Islet precursor cell (in vitro differentiated cells): ENCODE data around the gene NDUFS5.
"Not testable (repeated sequence)": the region's sequence is repeated elsewhere in the genome, so short reads cannot be mapped to it uniquely, and the experiment has no call there.

Experiments
- DNase-seq: peaks from one replicate; pipeline ENCODE4 v3.0.0-alpha.2; 2018

NDUFS5 gene

DNA sequence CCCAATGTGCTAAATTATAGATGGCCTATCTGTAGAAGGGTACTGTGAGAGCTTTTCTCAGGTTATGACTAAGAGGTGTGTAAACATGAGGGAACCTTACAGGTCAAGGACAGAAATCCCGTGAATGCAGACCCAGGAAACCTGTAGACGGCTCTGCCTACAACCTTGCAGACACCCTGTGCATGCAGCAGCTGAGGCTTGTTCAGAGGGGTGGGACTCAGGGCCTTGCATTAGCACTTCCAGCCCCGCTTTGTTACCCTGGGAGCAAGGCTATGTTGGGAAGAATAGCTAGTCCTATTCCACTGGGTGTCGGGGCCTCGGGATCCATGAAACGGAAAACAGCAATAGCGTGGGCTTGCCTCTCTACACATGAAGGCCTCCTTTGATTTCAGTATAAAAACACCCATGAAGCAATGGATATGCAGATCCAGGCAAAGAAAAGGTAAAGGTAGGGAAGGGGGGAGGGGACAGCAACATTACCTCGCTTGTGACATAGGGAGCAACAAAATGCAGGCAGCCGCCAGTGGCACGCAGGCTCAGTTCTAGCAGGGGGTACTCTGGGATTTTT, 9.5 kb upstream of the NDUFS5 start:
- peak; percentile 55 for DNase-seq

DNA sequence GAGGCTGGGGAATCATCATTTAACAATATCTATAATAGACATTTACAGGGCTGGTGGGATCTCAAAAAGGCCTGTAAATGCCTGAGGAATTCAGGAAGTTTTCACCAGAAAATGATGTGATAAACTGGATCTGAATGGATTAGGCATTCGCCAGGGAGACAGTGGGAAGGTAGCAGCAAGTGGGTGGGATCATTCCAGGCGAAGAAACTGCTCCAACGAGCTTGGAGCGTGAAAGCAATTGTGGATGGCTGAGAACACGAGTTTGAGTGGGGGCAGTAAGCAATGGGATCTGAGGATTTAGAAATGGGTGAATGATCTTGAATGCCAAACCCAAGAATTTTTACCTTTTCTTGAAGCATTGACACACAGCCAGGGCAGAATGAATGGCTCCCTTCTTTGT, 8.9 kb upstream of the NDUFS5 start:
- DNase-seq: no peak

DNA sequence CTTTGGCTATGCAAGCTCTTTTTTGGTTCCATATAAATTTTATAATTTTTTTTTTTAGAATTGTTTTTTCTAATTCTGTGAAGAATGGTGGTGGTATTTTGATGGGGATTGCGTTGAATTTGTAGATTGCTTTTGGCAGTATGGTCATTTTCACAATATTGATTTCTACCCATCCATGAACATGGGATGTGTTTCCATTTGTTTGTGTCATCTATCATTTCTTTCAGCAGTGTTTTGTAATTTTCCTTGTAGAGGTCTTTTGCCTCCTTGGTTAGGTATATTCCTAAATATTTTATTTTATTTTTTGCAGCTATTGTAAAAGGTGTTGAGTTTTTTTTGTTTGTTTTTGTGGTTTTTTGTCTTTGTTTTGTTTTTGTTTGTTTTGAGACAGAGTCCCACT, 5.7 kb upstream of the NDUFS5 start:
- DNase-seq: not testable (repeated sequence)

DNA sequence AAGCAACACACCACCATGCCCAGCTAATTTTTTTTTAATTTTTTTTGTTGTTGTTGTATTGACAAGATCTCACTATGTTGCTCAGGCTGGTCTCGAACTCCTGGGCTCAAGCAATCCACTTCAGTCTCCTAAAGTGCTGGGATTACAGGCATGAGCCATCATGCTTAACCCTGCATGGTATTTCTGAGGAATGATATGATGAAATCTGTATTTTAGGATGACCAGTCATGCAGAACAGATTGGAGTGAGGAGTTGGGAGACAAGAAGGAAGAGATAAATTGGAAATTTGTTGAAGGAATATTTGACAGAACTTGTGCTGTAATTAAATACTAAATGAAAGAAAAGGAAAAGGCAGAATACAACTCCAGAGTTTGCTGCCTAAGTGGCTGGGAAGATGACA, 4.7 kb upstream of the NDUFS5 start:
- no peak for DNase-seq

DNA sequence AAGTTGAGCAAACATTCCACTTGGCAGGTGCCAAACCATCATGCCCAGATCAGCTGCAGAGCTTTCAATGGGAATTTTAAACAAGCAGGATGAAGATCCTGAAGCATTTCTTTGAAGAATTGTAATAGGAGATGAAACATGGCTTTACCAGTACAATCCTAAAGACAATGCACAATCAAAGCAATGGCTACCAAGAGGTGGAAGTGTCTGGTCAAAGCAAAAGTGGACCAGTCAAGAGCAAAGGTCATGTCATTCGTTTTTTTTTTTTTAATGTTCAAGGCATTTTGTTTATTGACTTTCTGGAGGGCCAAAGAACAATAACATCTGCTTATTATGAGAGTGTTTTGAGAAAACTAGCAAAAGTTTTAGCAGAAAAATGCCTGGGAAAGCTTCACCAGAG, 3.0 kb upstream of the NDUFS5 start:
- no peak for DNase-seq

DNA sequence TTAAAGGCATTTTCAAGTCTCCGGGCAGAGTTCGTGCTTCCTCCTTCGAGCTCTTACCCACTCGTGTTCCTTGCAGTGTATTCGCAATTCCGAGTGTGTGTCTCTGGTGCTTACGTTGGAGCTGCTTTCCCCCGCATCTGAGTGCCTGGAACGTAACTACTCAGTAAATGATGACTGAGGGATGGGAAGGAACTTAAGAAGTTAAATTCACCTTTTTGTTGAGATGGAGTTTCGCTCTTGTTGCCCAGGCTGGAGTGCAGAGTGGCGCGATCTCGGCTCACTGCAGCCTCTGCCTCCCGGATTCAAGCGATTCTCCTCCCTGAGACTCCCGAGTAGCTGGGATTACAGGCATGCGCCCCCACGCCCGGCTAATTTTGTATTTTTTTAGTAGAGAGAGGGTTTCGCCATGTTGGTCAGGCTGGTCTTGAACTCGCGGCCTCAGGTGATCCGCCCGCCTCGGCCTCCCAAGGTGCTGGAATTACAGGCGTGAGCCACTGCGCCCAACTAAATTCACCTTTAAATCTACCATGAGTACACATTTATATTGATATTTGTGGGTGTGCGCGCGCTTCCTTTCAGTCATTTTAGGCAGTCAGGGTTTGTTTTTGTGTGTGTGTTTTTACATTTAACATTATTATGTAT, 837 bp downstream of the NDUFS5 start:
- no peak for DNase-seq

DNA sequence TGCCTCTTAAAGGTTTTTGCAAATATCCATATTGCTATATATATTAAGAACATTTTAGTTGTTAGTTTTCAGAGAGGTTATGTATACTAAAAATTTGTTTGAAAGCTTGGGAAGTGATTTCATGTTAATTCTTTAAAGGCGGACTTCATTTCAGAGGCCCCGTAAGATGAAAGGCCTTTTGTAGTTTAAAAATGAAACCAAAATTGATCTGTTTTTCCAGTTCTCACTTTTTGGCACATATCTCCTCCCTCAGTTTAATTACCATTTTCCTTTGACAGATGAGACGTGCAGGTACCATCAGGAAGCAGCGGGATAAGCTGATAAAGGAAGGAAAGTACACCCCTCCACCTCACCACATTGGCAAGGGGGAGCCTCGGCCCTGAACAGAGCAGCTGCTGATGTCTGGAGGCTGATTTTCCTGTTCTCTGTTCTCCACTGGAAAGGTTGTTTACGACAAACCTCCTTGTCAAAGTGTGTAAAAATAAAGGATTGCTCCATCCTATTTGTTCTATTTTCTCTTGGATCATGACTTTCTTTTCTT, 8.0 kb downstream of the NDUFS5 start:
- no peak for DNase-seq

DNA sequence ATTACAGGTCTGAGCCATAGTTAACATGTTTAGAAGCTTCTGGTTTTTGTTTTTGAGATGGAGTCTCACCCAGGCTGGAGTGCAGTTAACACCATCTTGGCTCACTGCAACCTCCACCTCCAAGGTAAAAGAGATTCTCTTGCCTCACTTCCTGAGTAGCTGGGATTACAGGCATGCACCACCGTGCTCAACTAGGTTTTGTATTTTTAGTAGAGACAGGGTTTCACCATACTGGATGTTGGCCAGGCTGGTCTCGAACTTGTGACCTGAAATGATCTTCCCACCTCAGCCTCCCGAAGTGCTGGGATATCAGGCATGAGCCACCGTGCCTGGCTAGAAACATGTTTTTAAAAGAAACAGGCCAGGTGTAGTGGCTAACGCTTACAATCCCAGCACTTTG, 10.5 kb downstream of the NDUFS5 start:
- no peak for DNase-seq

DNA sequence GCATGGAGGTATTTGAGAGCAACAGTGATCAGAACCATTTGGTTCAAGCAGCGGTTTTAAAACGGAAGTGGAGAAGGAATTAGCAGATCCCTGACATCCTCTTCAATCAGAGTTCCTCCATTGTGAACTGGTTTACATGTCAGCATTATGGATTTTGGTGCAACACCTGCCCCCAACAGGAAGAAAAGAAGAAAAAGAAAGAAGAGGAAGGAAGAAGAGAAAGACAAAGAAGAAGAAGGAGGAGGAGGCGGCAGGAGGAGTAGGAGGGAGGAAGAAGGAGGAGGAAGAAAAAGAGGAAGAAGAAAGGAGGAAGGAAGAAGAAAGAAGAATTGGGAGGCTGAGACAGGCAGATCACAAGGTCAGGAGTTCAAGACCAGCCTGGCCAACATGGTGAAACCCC, 17.4 kb downstream of the NDUFS5 start:
- no peak for DNase-seq

DNA sequence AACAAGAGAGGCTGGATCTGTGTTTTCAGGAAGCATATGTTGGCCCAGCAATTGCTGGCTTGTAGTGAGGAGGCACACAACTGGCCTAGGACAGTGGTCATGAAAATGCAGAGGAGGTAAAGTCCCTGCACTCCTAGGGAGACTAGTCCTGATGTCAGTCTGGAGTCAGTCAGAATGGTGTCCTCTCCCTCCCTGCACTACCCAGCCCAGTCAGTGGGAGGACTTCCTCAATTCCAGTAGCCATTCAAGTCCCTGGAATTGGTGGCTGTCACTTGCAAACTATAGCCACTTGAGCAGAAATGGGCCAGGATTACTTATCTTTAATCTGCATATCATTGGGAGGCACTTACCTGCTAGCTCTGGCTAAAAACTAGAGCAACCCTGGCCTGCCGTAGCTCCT, 18.6 kb downstream of the NDUFS5 start:
- DNase-seq: peak; percentile 53

DNA sequence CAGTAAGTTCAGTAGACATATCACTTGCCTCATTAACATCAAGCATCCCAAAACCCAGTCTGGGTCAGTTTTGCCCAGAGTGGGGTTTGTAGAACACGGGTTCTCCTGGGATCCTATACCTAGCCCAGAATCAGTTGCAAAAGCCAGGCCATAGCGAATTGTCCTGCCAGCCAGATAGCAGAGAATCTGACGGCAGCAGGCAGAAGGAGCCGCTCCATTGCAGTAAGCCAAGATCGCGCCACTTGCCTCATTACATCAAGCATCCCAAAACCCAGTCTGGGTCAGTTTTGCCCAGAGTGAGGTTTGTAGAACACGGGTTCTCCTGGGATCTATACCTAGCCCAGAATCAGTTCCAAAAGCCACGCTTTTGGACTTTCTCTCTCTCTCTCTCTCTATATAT, 19.1 kb downstream of the NDUFS5 start:
- no peak for DNase-seq

DNA sequence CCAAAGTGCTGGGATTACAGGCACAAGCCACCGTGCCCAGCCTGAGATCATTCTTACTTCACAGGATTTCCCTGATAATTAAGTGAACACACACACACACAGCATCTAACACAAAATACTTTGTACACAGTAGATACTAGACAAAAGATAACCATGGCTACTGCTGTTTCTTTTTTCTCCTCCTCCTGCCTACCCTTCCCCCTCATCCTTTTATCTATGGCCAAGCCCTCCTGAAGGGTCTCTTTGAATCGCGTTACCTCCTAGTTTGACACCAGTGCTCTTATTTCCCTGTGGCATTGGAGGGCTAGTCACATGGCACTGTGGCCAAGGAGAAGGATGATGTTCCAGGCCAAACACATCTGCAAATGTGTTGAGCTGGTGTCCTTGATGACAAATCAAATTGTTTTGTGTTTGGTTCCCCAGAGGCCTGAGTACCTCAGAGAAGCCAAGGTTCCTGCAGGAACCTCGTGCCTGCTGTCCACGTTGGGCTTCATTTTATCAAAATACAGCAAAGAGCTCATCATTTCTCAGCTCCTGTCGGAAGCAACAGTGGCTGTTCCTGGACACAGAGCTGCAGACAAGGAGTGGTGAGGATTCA, 20.6 kb downstream of the NDUFS5 start:
- DNase-seq: no peak

DNA sequence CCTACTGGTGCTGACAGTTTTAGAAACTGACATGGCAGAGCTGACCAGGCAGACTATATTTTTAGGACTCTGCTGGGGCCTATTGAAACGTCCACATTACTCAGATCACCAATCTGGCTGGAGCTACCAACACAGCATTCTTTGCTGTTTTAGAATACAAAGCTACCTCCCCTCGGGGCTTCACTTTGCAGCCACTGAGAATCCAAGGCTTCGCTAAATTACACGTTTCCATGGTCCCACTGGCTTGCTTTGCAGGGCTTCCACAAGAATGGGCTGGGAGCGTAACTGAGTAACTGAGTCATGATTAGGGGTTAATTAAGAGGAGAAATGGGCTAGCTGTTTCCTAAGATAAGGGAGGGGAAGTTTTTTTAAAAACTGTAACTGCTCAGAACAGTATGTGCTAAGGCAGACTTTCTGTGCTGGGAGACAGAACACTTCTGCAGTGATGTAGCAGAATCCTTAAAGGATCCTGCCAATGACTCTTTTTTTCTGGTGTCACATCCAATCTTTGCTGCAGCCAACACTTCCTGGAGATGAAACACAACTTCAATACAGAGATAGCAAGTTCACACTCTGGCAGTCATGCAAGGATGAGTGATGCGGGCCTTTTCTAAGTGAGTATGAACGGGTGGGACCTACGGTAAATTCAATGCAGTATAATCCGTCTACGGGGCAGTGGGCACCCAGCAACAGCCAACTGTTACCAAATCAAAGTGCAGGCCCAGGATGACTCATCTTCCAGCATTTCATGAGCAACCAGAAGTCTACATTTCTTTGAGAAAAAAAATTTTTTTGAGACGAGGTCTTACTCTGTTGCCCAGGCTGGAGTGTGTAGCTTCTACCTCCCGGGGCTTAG, 21.5 kb downstream of the NDUFS5 start:
- DNase-seq: peak; percentile 93

DNA sequence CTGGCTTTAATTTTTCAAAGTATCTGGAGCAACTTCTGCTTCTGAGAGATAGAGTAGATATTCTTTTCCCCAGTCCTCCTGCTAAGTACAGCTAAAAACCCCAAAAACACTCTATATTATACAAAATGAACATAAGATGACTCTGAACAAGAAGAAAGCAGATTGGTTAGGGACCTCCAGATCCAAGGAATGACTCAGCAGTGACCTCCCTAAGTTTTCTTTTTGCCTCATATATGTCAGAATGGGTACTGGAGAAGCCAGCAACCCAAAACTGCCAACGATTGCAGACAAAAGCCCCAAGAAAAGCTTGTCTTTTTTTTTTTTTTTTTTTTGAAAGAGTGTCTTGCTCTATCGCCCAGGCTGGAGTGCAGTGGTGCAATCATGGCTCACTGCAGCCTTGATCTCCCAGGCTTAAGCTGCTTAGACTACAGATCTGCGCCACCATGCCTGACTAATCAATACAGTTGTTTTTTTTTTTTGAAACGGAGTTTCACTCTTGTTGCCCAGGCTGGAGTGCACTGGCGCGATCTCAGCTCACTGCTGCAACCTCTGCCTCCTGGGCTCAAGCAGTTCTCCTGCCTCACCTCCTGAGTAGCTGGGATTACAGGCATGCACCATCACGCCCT, 22.7 kb downstream of the NDUFS5 start:
- no peak for DNase-seq

DNA sequence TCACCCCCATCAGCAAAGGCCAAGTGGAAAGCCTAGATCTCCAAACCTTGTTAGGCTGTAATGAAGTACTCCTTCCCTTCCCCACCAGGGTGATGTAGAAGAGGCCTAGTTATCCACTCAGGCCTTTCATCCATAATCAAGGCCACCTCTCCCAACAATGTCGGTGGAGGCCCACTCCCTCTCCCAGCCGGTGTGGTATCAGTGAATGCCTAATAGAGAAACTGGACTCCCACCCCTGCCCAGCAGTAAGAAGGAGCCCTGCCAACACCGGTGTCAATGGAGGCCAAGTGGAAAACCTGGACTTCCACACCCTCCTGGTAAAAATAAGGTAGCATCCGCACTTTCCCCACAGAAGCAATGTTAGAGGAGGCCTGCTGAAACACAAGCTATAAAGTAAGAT, 23.9 kb downstream of the NDUFS5 start:
- no peak for DNase-seq

DNA sequence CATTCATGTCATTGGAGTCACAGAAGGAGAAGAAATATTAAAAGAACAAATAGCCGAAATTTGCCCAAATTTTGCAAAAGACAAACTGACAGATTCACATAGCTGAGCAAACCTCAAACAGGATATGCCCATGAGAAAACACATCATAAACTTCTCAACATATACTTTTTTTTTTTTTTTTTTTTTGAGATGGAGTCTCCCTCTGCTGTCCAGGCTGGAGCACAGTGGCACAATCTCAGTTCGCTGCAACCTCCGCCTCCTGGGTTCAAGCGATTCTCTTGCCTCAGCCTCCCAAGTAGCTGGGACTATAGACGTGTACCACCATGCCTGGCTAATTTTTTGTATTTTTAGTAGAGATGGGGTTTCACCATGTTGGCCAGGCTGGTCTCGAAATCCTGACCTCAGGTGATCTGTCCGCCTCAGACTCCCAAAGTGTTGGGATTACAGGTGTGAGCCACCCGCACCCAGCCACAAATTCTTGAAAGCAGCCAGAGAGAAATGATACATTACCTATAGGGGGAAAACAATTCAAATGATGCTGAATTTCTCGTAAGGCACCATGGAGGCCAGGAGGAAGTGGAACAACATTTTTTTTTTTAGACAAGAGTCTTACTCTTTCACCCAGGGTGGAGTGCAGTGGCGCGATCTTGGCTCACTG, 25.2 kb downstream of the NDUFS5 start:
- not testable (repeated sequence) for DNase-seq

DNA sequence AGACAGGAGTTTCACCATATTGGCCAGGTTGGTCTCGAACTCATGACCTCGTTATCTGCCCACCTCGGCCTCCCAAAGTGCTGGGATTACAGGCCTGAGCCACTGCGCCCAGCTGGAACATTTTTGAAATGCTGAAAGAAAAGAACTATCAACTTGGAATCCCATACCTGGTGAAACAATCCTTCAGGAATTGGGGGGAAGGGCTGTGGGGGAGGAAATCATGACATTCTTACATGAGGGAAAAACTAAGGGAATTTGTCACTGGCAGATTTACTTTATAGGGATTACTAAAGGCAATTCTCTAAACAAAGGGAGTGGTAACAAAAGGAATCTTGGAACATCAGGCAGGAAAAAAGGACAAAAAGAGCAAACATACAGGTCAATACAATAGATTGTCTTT, 25.8 kb downstream of the NDUFS5 start:
- no peak for DNase-seq

DNA sequence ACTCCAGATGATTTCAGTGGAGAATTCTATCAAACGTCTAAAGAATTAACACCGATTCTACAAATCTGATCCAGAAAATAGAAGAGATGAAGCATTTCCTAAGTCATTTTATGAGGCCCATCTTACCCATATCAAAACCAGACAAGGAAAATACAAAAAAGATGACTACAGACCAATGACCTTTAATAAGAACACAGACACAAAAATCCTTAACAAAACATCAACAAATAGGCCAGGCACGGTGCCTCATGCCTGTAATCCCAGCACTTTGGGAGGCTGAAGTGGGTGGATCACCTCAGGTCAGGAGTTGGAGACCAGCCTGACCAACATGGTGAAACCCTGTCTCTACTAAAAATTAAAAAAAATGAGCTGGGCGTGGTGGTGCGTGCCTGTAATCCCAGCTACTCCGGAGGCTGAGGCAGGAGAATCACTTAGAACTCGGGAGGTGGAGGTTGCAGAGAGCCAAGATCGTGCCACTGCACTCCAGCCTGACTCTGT, 29.1 kb downstream of the NDUFS5 start:
- not testable (repeated sequence) for DNase-seq

DNA sequence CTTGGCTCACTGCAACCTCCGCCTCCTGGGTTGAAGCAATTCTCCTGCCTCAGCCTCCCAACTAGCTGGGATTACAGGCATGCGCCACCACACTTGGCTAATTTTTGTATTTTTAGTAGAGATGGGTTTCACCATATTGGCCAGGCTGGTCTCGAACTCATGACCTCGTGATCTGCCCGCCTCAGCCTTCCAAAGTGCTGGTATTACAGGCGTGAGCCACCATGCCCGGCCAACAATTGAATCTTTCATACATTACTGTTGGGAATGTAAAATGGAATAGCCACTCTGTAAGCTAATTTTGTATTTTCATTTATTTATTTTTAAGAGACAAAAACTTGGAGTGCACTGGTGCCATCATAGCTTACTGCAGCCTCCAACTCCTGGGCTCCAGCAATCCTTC, 35.4 kb downstream of the NDUFS5 start:
- not testable (repeated sequence) for DNase-seq

DNA sequence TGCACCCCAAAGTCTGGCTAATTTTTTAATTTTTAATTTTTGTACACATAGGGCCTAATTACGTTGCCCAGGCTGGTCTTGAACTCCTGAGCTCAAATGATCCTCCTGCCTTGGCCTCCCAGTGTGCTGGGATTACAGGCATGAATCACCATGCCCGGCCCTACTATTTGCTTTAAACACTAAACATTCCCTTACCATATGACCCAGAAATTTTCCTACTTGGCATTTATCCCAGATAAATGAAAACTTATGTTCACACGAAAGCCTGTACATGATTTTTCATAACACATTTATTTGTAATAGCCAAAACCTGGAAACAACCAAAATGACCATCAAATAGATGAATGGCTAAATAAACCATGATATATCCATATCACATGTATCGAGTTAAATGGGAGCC, 35.8 kb downstream of the NDUFS5 start:
- no peak for DNase-seq

DNA sequence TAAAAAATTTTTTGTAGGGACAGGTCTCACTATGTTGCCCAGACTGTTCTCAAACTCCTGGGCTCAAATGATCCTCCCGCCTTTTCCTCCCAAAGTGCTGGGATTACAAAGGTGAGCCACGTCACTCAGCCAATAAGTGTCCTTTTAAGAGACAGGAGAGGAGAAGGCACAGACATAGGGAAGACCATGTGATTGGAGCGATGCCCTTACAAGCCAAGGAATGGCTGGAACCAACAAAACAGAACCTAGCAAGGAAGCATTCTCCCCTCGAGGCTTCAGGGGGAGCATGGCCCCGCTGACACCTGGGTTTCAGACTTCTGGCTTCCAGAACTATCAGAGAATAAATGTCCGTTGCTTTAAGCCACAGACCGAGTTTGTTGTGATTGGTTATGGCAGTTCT, 37.0 kb downstream of the NDUFS5 start:
- no peak for DNase-seq

DNA sequence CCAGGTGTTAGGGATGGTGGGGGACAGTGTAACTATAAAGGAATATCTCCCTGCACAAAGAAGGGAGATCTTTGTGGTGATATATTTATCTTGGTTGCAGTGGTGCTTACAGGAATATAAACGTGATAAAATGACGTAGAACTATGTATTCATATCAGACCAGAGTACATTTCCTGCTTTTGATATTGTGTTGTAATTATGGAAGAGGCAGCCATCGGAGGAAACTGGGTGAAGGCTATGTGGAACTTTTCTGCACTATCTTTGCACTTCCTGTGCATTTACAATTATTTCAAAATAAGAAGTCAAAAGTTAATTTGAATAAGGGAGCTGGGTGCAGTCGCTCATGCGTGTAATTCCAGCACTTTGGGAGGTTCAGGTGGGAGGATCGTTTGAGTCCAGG, 37.6 kb downstream of the NDUFS5 start:
- no peak for DNase-seq
